Left lung (tissue), 10 donors: ENCODE measurements around the gene AHNAK2. TPM values are rescaled to one million over a fixed set of nuclear protein-coding genes. Genes with fewer than 3 reads are reported as not detected.

Experiments used
- ATAC-seq: fragments of 200-7000 bp; cut with Tn5 transposase; one replicate; pipeline ENCODE4 v1.9.1; 2020; ENCODE audit warnings: moderate library complexity
- DNase-seq, 4 donors: peaks; one replicate each; pipeline ENCODE4 v3.0.0-alpha.2; 2013 to 2020
- H3K27ac ChIP-seq, 2 donors: fragments of 200-600 bp; sonication (generic) in 1 of 2; one replicate each; pipeline versions ENCODE4 v1.5.0 to v1.8.0; 2020 to 2021
- H3K27me3 ChIP-seq, 2 donors: fragments of 200-600 bp; sonication (generic) in 1 of 2; one replicate each; pipeline versions ENCODE4 v1.5.0 to v1.8.0; 2020 to 2021
- H3K36me3 ChIP-seq, 2 donors: fragments of 200-600 bp; sonication (generic) in 1 of 2; one replicate each; pipeline versions ENCODE4 v1.5.0 to v1.8.0; 2020 to 2021
- H3K4me1 ChIP-seq, 2 donors: fragments of 200-600 bp; one replicate each; pipeline ENCODE4 v1.8.0; 2021
- H3K4me3 ChIP-seq, 2 donors: fragments of 200-600 bp; sonication (generic) in 1 of 2; one replicate each; pipeline versions ENCODE4 v1.5.0 to v1.8.0; 2020 to 2021; ENCODE audit warnings: mild to moderate bottlenecking in 1 of 2
- H3K9me3 ChIP-seq, 2 donors: fragments of 200-600 bp; sonication (generic) in 1 of 2; one replicate each; pipeline versions ENCODE4 v1.5.0 to v1.8.0; 2020 to 2021
- CTCF ChIP-seq, 2 donors: fragments of 200-600 bp; sonication (generic) in 1 of 2; IDR thresholded peaks; one replicate each; pipeline versions ENCODE4 v1.5.0 to v1.8.0; 2021; ENCODE audit warnings: antibody characterized with exemption in 2 of 2
- intact Hi-C, 2 donors: fragments of 100-400 bp; cut with DNase I; formaldehyde crosslinking; loops; one replicate each; pipeline versions ENCODE4 v1.11.2 to v1.14.2; 2022
- polyA plus RNA-seq, 6 donors: library from polyadenylated mRNA; unstranded; fragments of 120-200 nt; gene quantifications; one replicate each; pipeline ENCODE4 v1.2.1, GENCODE V29; 2013; ENCODE audit not compliant: insufficient read length in 6 of 6
- total RNA-seq, 2 donors: library from RNA; stranded (reverse); fragmentation: NEBNext Ultra II Directional; extraction: Animal tissue kit (Norgen Biotek cat#: 25700); gene quantifications; one replicate each; pipeline ENCODE4 v1.2.1, GENCODE V29; 2021
- donor health status: DM: no; HTN: yes; CAD: no.
- donor health status: DM: no; HTN: no; CAD: no.

AHNAK2 gene
- total and polyA plus RNA-seq, 8 donors = 1.4 to 22.3 (median 2.5) TPM

- no peak for TF ChIP-seq CTCF (IDR thresholded peaks at IDR 0.05)
- H3K27ac ChIP-seq = no peak overlapping the region
- no peaks in the 10 kb centered on the region for H3K9me3 ChIP-seq
- no peak overlapping the region for H3K4me3 ChIP-seq
- DNase-seq (no peak), ATAC-seq (no peak)
- peaks cover 0 to 31% of the 10 kb centered on the region in 2 donors for H3K36me3 ChIP-seq
- no peaks in the 10 kb centered on the region for H3K27me3 ChIP-seq
- intact Hi-C loops = no loop called here
- peaks cover 5 to 8% of the 10 kb centered on the region in 2 donors for H3K4me1 ChIP-seq
These were observed 13.7 kb upstream of the AHNAK2 start for GRCh38 chr14:104991896-104992230.

GRCh38 chr14:104989951-104990303 is 11.8 kb upstream of the AHNAK2 start:
- ATAC-seq (no peak), DNase-seq (no peak)
- no peaks in the 10 kb centered on the region for H3K27me3 ChIP-seq
- TF ChIP-seq CTCF (IDR thresholded peaks at IDR 0.05) = no peak
- intact Hi-C loops = no loop called here
- H3K27ac ChIP-seq = no peak overlapping the region
- no peak overlapping the region for H3K4me3 ChIP-seq
- no peaks in the 10 kb centered on the region for H3K9me3 ChIP-seq
- peaks cover 0 to 27% of the 10 kb centered on the region in 2 donors for H3K36me3 ChIP-seq
- peaks cover 12 to 21% of the 10 kb centered on the region in 2 donors for H3K4me1 ChIP-seq

GRCh38 chr14:104989236-104989950 is 11.2 kb upstream of the AHNAK2 start:
- DNase-seq (no peak), ATAC-seq (no peak)
- H3K4me3 ChIP-seq = no peak overlapping the region
- no peaks in the 10 kb centered on the region for H3K9me3 ChIP-seq
- intact Hi-C loops = no loop called here
- H3K4me1 ChIP-seq = peaks cover 12 to 23% of the 10 kb centered on the region in 2 donors
- H3K27ac ChIP-seq = no peak overlapping the region
- H3K27me3 ChIP-seq = no peaks in the 10 kb centered on the region
- H3K36me3 ChIP-seq = peaks cover 0 to 21% of the 10 kb centered on the region in 2 donors
- no peak for TF ChIP-seq CTCF (IDR thresholded peaks at IDR 0.05)

- DNase-seq = peak in 1 of 4 donors; percentile 39
These were observed 8.5 kb upstream of the AHNAK2 start for GRCh38 chr14:104986487-104987164.

More at GRCh38 chr14:104986487-104987164, 8.5 kb upstream of the AHNAK2 start:
- Histone ChIP-seq H3K4me3 (peak overlapping the region; percentile 71 to 89), H3K9me3 (no peaks in the 10 kb centered on the region), H3K27ac (no peak overlapping the region), H3K4me1 (peaks cover 12 to 23% of the 10 kb centered on the region in 2 donors), H3K36me3 (no peaks in the 10 kb centered on the region), H3K27me3 (no peaks in the 10 kb centered on the region)
- intact Hi-C loops = no loop called here
- TF ChIP-seq CTCF (IDR thresholded peaks at IDR 0.05) = no peak
- ATAC-seq = no peak
